GM18526 (cell line): ENCODE data around the gene NSUN2.

Source experiments
- POLR2A ChIP-seq: IDR thresholded peaks from 3 replicates; pipeline ENCODE4 v1.6.1; 2011; ENCODE audit not compliant: insufficient read length; ENCODE audit errors: extremely low read depth

The NSUN2 gene

GRCh38 chr5:6593148-6594016, 39.5 kb downstream of the NSUN2 start:
- no peak for TF ChIP-seq POLR2A

GRCh38 chr5:6592601-6593000, 40.2 kb downstream of the NSUN2 start:
- TF ChIP-seq POLR2A = no peak

GRCh38 chr5:6591671-6592288, 41.1 kb downstream of the NSUN2 start:
- TF ChIP-seq POLR2A = no peak

GRCh38 chr5:6590581-6590980, 42.3 kb downstream of the NSUN2 start:
- no peak for TF ChIP-seq POLR2A

GRCh38 chr5:6587171-6587570, 45.7 kb downstream of the NSUN2 start:
- no peak for TF ChIP-seq POLR2A

- TF ChIP-seq POLR2A = no peak
These were observed 46.2 kb downstream of the NSUN2 start for GRCh38 chr5:6586647-6587042.

- TF ChIP-seq POLR2A = no peak
These were observed 46.8 kb downstream of the NSUN2 start for GRCh38 chr5:6585939-6586646.

GRCh38 chr5:6585168-6585567, 47.7 kb downstream of the NSUN2 start:
- no peak for TF ChIP-seq POLR2A

GRCh38 chr5:6584727-6585126, 48.1 kb downstream of the NSUN2 start:
- TF ChIP-seq POLR2A = no peak

GRCh38 chr5:6584101-6584645, 48.7 kb downstream of the NSUN2 start:
- no peak for TF ChIP-seq POLR2A

- TF ChIP-seq POLR2A = no peak
These were observed 49.6 kb downstream of the NSUN2 start for GRCh38 chr5:6583049-6583880.

GRCh38 chr5:6582507-6583048, 50.3 kb downstream of the NSUN2 start:
- TF ChIP-seq POLR2A = no peak

- no peak for TF ChIP-seq POLR2A
These were observed 51.1 kb downstream of the NSUN2 start for GRCh38 chr5:6581559-6582426.

- no peak for TF ChIP-seq POLR2A
These were observed 51.8 kb downstream of the NSUN2 start for GRCh38 chr5:6581090-6581489.
